PC-3 (cell line): ENCODE results near the gene STXBP5. TPM values are rescaled to one million over a fixed set of nuclear protein-coding genes. Genes with fewer than 3 reads are reported as not detected.

Experiments used
- ATAC-seq: fragments of 200-7000 bp; cut with Tn5 transposase; 2 replicates; pipeline ENCODE4 v1.9.1; 2020; ENCODE audit warnings: mild to moderate bottlenecking, moderate library complexity
- BruUV-seq: library from RNA; stranded (reverse); fragments of 400-500 nt; replicated peaks from 2 replicates; lab custom pipeline; 2021; lab: Mats Ljungman, UMichigan
- CTCF ChIA-PET: fragments of 300-600 bp; sonication (Branson Sonifier 250); formaldehyde crosslinking; loops from one replicate; lab custom pipeline; 2022; ENCODE audit warnings: antibody characterized with exemption; lab: Charles Lee
- POLR2A ChIA-PET: fragments of 300-600 bp; sonication (Branson Sonifier 250); formaldehyde crosslinking; loops from one replicate; lab custom pipeline; 2022; ENCODE audit warnings: antibody characterized with exemption; ENCODE audit not compliant: unreplicated experiment; lab: Charles Lee
- DNase-seq: peaks from one replicate; pipeline ENCODE4 v3.0.0-alpha.2; 2015
- H2AFZ ChIP-seq: fragments of 300-600 bp; sonication (generic); 2 replicates; pipeline ENCODE4 v1.6.0; 2016; ENCODE audit warnings: antibody characterized with exemption, low read length
- H3F3A ChIP-seq: fragments of 300-600 bp; sonication (generic); one replicate; pipeline ENCODE4 v1.6.0; 2017; ENCODE audit warnings: antibody characterized with exemption, low read length, control low read depth, mild to moderate bottlenecking; ENCODE audit not compliant: unreplicated experiment
- H3K27ac ChIP-seq: fragments of 300-600 bp; sonication (generic); 2 replicates; pipeline ENCODE4 v1.5.1; 2016; ENCODE audit warnings: mild to moderate bottlenecking, low read length
- H3K27me3 ChIP-seq: fragments of 300-600 bp; sonication (generic); 2 replicates; pipeline ENCODE4 v1.6.1; 2016; ENCODE audit warnings: low read length, mixed read lengths
- H3K36me3 ChIP-seq: fragments of 300-600 bp; sonication (generic); 2 replicates; pipeline ENCODE4 v1.6.1; 2016; ENCODE audit warnings: low read depth, mixed run types, low read length, mixed read lengths
- H3K4me1 ChIP-seq: fragments of 300-600 bp; sonication (generic); 2 replicates; pipeline ENCODE4 v1.5.1; 2016; ENCODE audit warnings: low read length; ENCODE audit not compliant: insufficient read depth
- H3K4me2 ChIP-seq: fragments of 300-600 bp; sonication (generic); 2 replicates; pipeline ENCODE4 v1.6.0; 2016; ENCODE audit warnings: low read length
- H3K4me3 ChIP-seq: fragments of 300-600 bp; sonication (generic); 2 replicates; pipeline ENCODE4 v1.5.1; 2016; ENCODE audit warnings: mild to moderate bottlenecking, low read length, mixed read lengths
- H3K79me2 ChIP-seq: fragments of 300-600 bp; sonication (generic); 2 replicates; pipeline ENCODE4 v1.6.1; 2017; ENCODE audit warnings: low read length, mixed read lengths
- H3K9ac ChIP-seq: fragments of 300-600 bp; sonication (generic); 2 replicates; pipeline ENCODE4 v1.6.0; 2016; ENCODE audit warnings: mild to moderate bottlenecking, low read length
- H3K9me2 ChIP-seq: fragments of 300-600 bp; sonication (generic); replicated peaks from 2 replicates; pipeline ENCODE4 v1.6.1; 2016; ENCODE audit warnings: mixed run types, low read length, mixed read lengths
- H3K9me3 ChIP-seq: fragments of 300-600 bp; sonication (generic); 2 replicates; pipeline ENCODE4 v1.6.1; 2016; ENCODE audit warnings: low read length, mixed read lengths
- H4K20me1 ChIP-seq: fragments of 300-600 bp; sonication (generic); 2 replicates; pipeline ENCODE4 v1.6.1; 2016; ENCODE audit warnings: low read length, mixed read lengths
- EZH2 ChIP-seq: fragments of 300-600 bp; sonication (generic); IDR thresholded peaks from one replicate; pipeline ENCODE4 v1.6.1; 2017; ENCODE audit warnings: antibody characterized with exemption, mild to moderate bottlenecking, low read length; ENCODE audit not compliant: unreplicated experiment
- EZH2phosphoT487 ChIP-seq: fragments of 300-600 bp; sonication (generic); IDR thresholded peaks from 2 replicates; pipeline ENCODE4 v1.6.1; 2018; ENCODE audit warnings: mild to moderate bottlenecking, antibody characterized with exemption, low read length, borderline replicate concordance
- intact Hi-C: fragments of 100-400 bp; cut with micrococcal nuclease; formaldehyde crosslinking; loops from 2 replicates; pipeline ENCODE4 v1.9.0; 2023
- total RNA-seq: library from RNA; depleted of rRNA; stranded (reverse); fragments of >200 nt; gene quantifications from 2 replicates; pipeline ENCODE4 v1.2.3, GENCODE V29; 2014
- TF ChIP-seq, protein P1 (sequence below): fragments of 300-600 bp; sonication (generic); conservative IDR thresholded peaks from 2 replicates; pipeline ENCODE4 v1.5.1; 2017; ENCODE audit warnings: antibody characterized with exemption, low read depth, mild to moderate bottlenecking, low read length

The STXBP5 gene
- total RNA-seq, 1 experiment from 2014 or later, result 12.9 TPM

GRCh38 chr6:147430811-147431210 is 226.6 kb downstream of the STXBP5 start:
- Histone ChIP-seq H3K9me3 (no peaks in the 10 kb centered on the region), H2AFZ (no peak overlapping the region), H3K27me3 (0 out of 2 replicates have a peak, but pooled peaks cover 9% of the 10 kb centered on the region), H3K9me2 (no peaks in the 10 kb centered on the region), H4K20me1 (no peaks in the 10 kb centered on the region), H3F3A (no peaks in the 10 kb centered on the region), H3K4me1 (no peaks in the 10 kb centered on the region), H3K9ac (no peak overlapping the region), H3K27ac (no peak overlapping the region), H3K4me2 (no peak overlapping the region), H3K4me3 (no peak overlapping the region), H3K79me2 (no peaks in the 10 kb centered on the region), H3K36me3 (no peaks in the 10 kb centered on the region)
- ChIA-PET POLR2A (no interaction called here), CTCF (no interaction called here)
- ATAC-seq, result no peak
- intact Hi-C loops, result no loop called here
- no peak for TF ChIP-seq EZH2phosphoT487
- TF ChIP-seq EZH2, result no peak
- TF ChIP-seq, protein P1, sequence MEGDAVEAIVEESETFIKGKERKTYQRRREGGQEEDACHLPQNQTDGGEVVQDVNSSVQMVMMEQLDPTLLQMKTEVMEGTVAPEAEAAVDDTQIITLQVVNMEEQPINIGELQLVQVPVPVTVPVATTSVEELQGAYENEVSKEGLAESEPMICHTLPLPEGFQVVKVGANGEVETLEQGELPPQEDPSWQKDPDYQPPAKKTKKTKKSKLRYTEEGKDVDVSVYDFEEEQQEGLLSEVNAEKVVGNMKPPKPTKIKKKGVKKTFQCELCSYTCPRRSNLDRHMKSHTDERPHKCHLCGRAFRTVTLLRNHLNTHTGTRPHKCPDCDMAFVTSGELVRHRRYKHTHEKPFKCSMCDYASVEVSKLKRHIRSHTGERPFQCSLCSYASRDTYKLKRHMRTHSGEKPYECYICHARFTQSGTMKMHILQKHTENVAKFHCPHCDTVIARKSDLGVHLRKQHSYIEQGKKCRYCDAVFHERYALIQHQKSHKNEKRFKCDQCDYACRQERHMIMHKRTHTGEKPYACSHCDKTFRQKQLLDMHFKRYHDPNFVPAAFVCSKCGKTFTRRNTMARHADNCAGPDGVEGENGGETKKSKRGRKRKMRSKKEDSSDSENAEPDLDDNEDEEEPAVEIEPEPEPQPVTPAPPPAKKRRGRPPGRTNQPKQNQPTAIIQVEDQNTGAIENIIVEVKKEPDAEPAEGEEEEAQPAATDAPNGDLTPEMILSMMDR, result no peak
- no TSS peak for BruUV-seq
- no peak for DNase-seq

DNA sequence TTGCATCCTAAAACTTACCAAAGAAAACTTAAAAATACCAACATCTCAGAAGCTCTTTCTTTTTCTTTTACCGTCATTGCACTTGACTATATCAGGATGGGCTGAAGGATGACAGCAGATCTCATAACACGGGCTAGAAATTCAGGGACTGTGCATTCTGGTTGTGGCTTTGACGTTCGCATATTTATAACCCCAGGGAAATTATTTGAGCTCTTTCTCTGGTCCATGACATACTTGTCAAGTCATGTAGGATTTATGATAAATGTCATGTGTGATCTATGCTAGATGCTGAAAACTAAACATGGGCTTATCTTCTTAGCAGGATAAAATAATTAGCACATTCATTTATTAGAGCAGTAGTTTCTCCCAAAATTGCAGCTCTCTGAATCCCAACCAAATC is 229.9 kb downstream of the STXBP5 start:
- H3K9me3 ChIP-seq, result no peaks in the 10 kb centered on the region
- no peak overlapping the region for H3K4me3 ChIP-seq
- ChIA-PET POLR2A (no interaction called here), CTCF (no interaction called here)
- DNase-seq (no peak), ATAC-seq (no peak)
- H3K4me1 ChIP-seq, result no peaks in the 10 kb centered on the region
- no peak overlapping the region for H2AFZ ChIP-seq
- H3K27me3 ChIP-seq, result 0 out of 2 replicates have a peak, but pooled peaks cover 9% of the 10 kb centered on the region
- no peaks in the 10 kb centered on the region for H3K9me2 ChIP-seq
- intact Hi-C loops, result no loop called here
- H3K36me3 ChIP-seq, result no peaks in the 10 kb centered on the region
- H3K4me2 ChIP-seq, result no peak overlapping the region
- no peaks in the 10 kb centered on the region for H4K20me1 ChIP-seq
- no peak overlapping the region for H3K9ac ChIP-seq
- BruUV-seq, result no TSS peak
- no peak for TF ChIP-seq EZH2phosphoT487
- TF ChIP-seq EZH2, result no peak
- no peaks in the 10 kb centered on the region for H3F3A ChIP-seq
- H3K79me2 ChIP-seq, result no peaks in the 10 kb centered on the region
- H3K27ac ChIP-seq, result no peak overlapping the region

- DNase-seq (no peak), ATAC-seq (no peak)
- Histone ChIP-seq H3K4me1 (no peaks in the 10 kb centered on the region), H3K36me3 (no peaks in the 10 kb centered on the region), H3K27me3 (0 out of 2 replicates have a peak, but pooled peaks cover 9% of the 10 kb centered on the region), H3F3A (no peaks in the 10 kb centered on the region), H3K9me3 (no peaks in the 10 kb centered on the region), H3K27ac (no peak overlapping the region), H3K9me2 (no peaks in the 10 kb centered on the region), H3K9ac (no peak overlapping the region), H3K79me2 (no peaks in the 10 kb centered on the region), H4K20me1 (no peaks in the 10 kb centered on the region), H3K4me2 (no peak overlapping the region), H3K4me3 (no peak overlapping the region), H2AFZ (no peak overlapping the region)
- intact Hi-C loops, result no loop called here
- POLR2A ChIA-PET, result no interaction called here
- TF ChIP-seq, protein P1, result no peak
- no peak for TF ChIP-seq EZH2phosphoT487
- TF ChIP-seq EZH2, result no peak
- CTCF ChIA-PET, result no interaction called here
- BruUV-seq, result no TSS peak
Observed at GRCh38 chr6:147434516-147434915, 230.3 kb downstream of the STXBP5 start.
